OCI-LY1 (cell line): Measurements from ENCODE around the gene GID4.

ENCODE experiments used
- H2AFZ ChIP-seq: fragments of 200-600 bp; sonication (generic), shearing (Covaris generic); 2 replicates; pipeline ENCODE4 v1.6.0; 2014; ENCODE audit warnings: antibody characterized with exemption, mild to moderate bottlenecking, low read length
- H3F3A ChIP-seq: fragments of 200-600 bp; sonication (generic), shearing (Covaris generic); 2 replicates; pipeline ENCODE4 v1.6.0; 2014; ENCODE audit warnings: mild to moderate bottlenecking, antibody characterized with exemption, low read length, moderate library complexity; ENCODE audit not compliant: insufficient read depth
- H3K27ac ChIP-seq: fragments of 200-600 bp; sonication (generic); 2 replicates; pipeline ENCODE4 v1.5.1; 2014; ENCODE audit warnings: low read length, mixed run types, mild to moderate bottlenecking, low read depth; ENCODE audit not compliant: poor library complexity, severe bottlenecking
- H3K27me3 ChIP-seq: fragments of 200-600 bp; sonication (generic); 2 replicates; pipeline ENCODE4 v1.6.0; 2014; ENCODE audit warnings: antibody characterized with exemption, mild to moderate bottlenecking, low read length, moderate library complexity; ENCODE audit not compliant: insufficient read depth
- H3K36me3 ChIP-seq: fragments of 200-600 bp; sonication (generic); 2 replicates; pipeline ENCODE4 v1.6.1; 2014; ENCODE audit warnings: mild to moderate bottlenecking, antibody characterized with exemption, low read length, moderate library complexity, mixed read lengths; ENCODE audit not compliant: insufficient read depth
- H3K4me1 ChIP-seq: fragments of 200-600 bp; sonication (generic); 2 replicates; pipeline ENCODE4 v1.5.1; 2014; ENCODE audit warnings: mild to moderate bottlenecking, low read length, moderate library complexity; ENCODE audit not compliant: insufficient read depth, severe bottlenecking
- H3K4me2 ChIP-seq: fragments of 200-600 bp; sonication (generic), shearing (Covaris generic); 2 replicates; pipeline ENCODE4 v1.6.1; 2014; ENCODE audit warnings: low read length
- H3K4me3 ChIP-seq: fragments of 200-600 bp; sonication (generic); 2 replicates; pipeline ENCODE4 v1.5.1; 2014; ENCODE audit warnings: low read length, low read depth, mild to moderate bottlenecking, mixed read lengths; ENCODE audit not compliant: poor library complexity, severe bottlenecking
- H3K79me2 ChIP-seq: fragments of 200-600 bp; shearing (Covaris generic); 2 replicates; pipeline ENCODE4 v1.6.1; 2016; ENCODE audit warnings: mixed run types, low read length, mixed read lengths; ENCODE audit not compliant: insufficient read depth
- H3K9ac ChIP-seq: fragments of 200-600 bp; sonication (generic), shearing (Covaris generic); 2 replicates; pipeline ENCODE4 v1.6.1; 2014; ENCODE audit warnings: mild to moderate bottlenecking, low read length, mixed read lengths
- H3K9me2 ChIP-seq: fragments of 200-600 bp; sonication (generic), shearing (Covaris generic); 2 replicates; pipeline ENCODE4 v1.6.1; 2014; ENCODE audit warnings: low read depth, mild to moderate bottlenecking, low read length, mixed read lengths
- H3K9me3 ChIP-seq: fragments of 200-600 bp; shearing (Covaris generic); 2 replicates; pipeline ENCODE4 v1.6.1; 2014; ENCODE audit warnings: low read length, mixed read lengths
- H4K20me1 ChIP-seq: fragments of 200-600 bp; sonication (generic), shearing (Covaris generic); 2 replicates; pipeline ENCODE4 v1.6.0; 2016; ENCODE audit warnings: mild to moderate bottlenecking, low read length; ENCODE audit not compliant: insufficient read depth
- CTCF ChIP-seq: fragments of 200-600 bp; sonication (generic), shearing (Covaris generic); IDR thresholded peaks from 2 replicates; pipeline ENCODE4 v1.5.1; 2017; ENCODE audit warnings: mild to moderate bottlenecking, antibody characterized with exemption, low read length, moderate library complexity, mixed read lengths
- EZH2 ChIP-seq: fragments of 200-600 bp; sonication (generic), shearing (Covaris generic); IDR thresholded peaks from 2 replicates; pipeline ENCODE4 v1.8.0; 2017; ENCODE audit warnings: borderline replicate concordance, mixed run types, mild to moderate bottlenecking, antibody characterized with exemption, low read length, moderate library complexity, mixed read lengths

Gene GID4

GRCh38 chr17:18116078-18116477, 76.9 kb downstream of the GID4 start:
- Histone ChIP-seq H3K27ac (no peak overlapping the region), H3K4me2 (no peak overlapping the region), H3K4me3 (no peak overlapping the region), H3K9me3 (no peaks in the 10 kb centered on the region), H3F3A (no peaks in the 10 kb centered on the region), H3K9me2 (no peaks in the 10 kb centered on the region), H4K20me1 (no peaks in the 10 kb centered on the region), H3K36me3 (no peaks in the 10 kb centered on the region), H3K9ac (no peak overlapping the region), H2AFZ (no peak overlapping the region), H3K27me3 (0 out of 2 replicates have a peak, but pooled peaks cover 3% of the 10 kb centered on the region), H3K4me1 (no peaks in the 10 kb centered on the region), H3K79me2 (no peaks in the 10 kb centered on the region)
- TF ChIP-seq CTCF (no peak), EZH2 (no peak)

- H3K27ac ChIP-seq = no peak overlapping the region
- H2AFZ ChIP-seq = no peak overlapping the region
These were observed 78.3 kb downstream of the GID4 start for GRCh38 chr17:18117533-18117932.

More at GRCh38 chr17:18117533-18117932, 78.3 kb downstream of the GID4 start:
- Histone ChIP-seq H3K36me3 (no peaks in the 10 kb centered on the region), H3K9me3 (no peaks in the 10 kb centered on the region), H3K79me2 (no peaks in the 10 kb centered on the region), H3K9me2 (no peaks in the 10 kb centered on the region), H3K9ac (no peak overlapping the region), H4K20me1 (no peaks in the 10 kb centered on the region), H3K4me2 (no peak overlapping the region), H3F3A (no peaks in the 10 kb centered on the region), H3K4me3 (no peak overlapping the region), H3K27me3 (no peaks in the 10 kb centered on the region), H3K4me1 (no peaks in the 10 kb centered on the region)
- TF ChIP-seq EZH2 = no peak
- no peak for TF ChIP-seq CTCF
